NB4 (cell line): ENCODE data around the gene FBXW11.

ENCODE experiments used
- DNase-seq: peaks from one replicate; pipeline ENCODE4 v3.0.0; 2010; ENCODE audit warnings: low read depth
- H3K4me3 ChIP-seq: one replicate; pipeline ENCODE4 v1.5.1; 2011; ENCODE audit warnings: mild to moderate bottlenecking, low read depth, low read length, moderate library complexity
- CTCF ChIP-seq: IDR thresholded peaks from one replicate; pipeline ENCODE4 v1.5.1; 2012; ENCODE audit warnings: low read depth, low read length
- MAX ChIP-seq: IDR thresholded peaks from 2 replicates; pipeline ENCODE4 v1.6.1; 2011; ENCODE audit warnings: low read depth, low read length
- MYC ChIP-seq: IDR thresholded peaks from 2 replicates; pipeline ENCODE4 v1.6.1; 2011; ENCODE audit warnings: low read depth, low read length
- POLR2A ChIP-seq: IDR thresholded peaks from 2 replicates; pipeline ENCODE4 v1.6.1; 2011; ENCODE audit warnings: mild to moderate bottlenecking; ENCODE audit not compliant: insufficient read length; ENCODE audit errors: extremely low read depth

The FBXW11 gene

GRCh38 chr5:171826132-171826531 lies 180.3 kb downstream of the FBXW11 start:
- H3K4me3 ChIP-seq, result no peak overlapping the region
- no peak for DNase-seq
- TF ChIP-seq CTCF, result no peak
- TF ChIP-seq MYC, result no peak
- no peak for TF ChIP-seq MAX
- no peak for TF ChIP-seq POLR2A

GRCh38 chr5:171825051-171825450 lies 181.4 kb downstream of the FBXW11 start:
- H3K4me3 ChIP-seq, result no peak overlapping the region
- TF ChIP-seq CTCF (no peak), MYC (no peak), POLR2A (no peak), MAX (no peak)
- DNase-seq, result no peak

GRCh38 chr5:171823269-171823668 lies 183.2 kb downstream of the FBXW11 start:
- TF ChIP-seq POLR2A, result no peak
- no peak for TF ChIP-seq CTCF
- no peak for TF ChIP-seq MAX
- TF ChIP-seq MYC, result no peak
- H3K4me3 ChIP-seq, result no peak overlapping the region
- no peak for DNase-seq

GRCh38 chr5:171821286-171821685 lies 185.2 kb downstream of the FBXW11 start:
- TF ChIP-seq MYC, result no peak
- no peak for TF ChIP-seq CTCF
- TF ChIP-seq POLR2A, result no peak
- no peak for TF ChIP-seq MAX
- no peak for DNase-seq
- no peak overlapping the region for H3K4me3 ChIP-seq

GRCh38 chr5:171820561-171820960 lies 185.9 kb downstream of the FBXW11 start:
- DNase-seq, result no peak
- TF ChIP-seq MYC, result no peak
- TF ChIP-seq CTCF, result no peak
- TF ChIP-seq POLR2A, result no peak
- no peak for TF ChIP-seq MAX
- no peak overlapping the region for H3K4me3 ChIP-seq

- H3K4me3 ChIP-seq, result no peak overlapping the region
- no peak for DNase-seq
- TF ChIP-seq POLR2A (no peak), CTCF (no peak), MYC (no peak), MAX (no peak)
Measured at GRCh38 chr5:171816666-171817065, 189.8 kb downstream of the FBXW11 start.
